ENCODE measurements around the gene NDUFAF7. TPM values are rescaled to one million over a fixed set of nuclear protein-coding genes. Genes with fewer than 3 reads are reported as not detected.

The NDUFAF7 gene
- total and polyA plus RNA-seq, 9 of the 15 experiments (the other 6 are each of a cell fraction or from before 2014, with no cell fraction given): 14.9 to 41.6 (median 23.9) TPM

DNA sequence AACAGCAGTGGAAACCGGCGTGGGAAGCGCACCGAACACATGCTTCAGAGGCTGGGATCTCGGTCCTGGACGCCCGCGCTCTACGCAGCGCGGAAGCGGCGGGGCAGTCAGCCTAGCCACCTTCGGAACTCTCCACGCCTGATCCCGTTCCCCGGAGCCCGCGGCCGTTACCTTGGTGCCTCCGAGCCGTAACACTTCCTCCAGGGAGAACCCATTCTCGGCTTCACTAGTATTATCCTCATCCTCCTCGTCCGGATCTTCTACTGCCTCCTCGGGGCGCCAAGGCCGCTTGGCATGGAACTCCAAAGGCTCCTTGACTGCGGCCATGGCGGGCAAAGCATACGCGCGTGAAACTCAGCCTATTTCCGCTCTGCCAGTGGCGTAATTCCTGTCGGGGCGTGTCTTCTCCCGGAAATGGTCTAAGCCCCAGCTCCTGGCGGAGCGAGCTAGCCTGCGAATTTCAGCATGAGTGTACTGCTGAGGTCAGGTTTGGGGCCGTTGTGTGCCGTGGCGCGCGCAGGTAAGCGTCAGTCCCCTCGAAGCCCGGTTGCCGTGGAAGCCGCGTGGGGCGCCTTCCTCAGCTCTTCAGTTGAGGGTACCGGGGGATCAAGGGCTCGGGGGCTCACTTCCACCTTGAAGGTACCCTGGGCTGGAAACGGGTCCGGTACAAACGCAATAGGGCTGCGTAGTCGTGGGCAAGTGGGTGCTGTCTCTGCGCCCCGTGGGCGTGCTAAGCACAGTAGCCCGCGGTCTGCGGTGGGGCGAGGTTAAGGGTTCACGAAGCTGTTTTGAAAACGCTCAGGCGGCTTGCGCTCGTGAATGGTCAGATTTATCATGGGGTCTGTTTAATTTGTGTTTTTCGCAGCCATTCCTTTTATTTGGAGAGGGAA is at the start of gene NDUFAF7, which contains the start of gene CEBPZ (continued):
- TF ChIP-seq ZNF12 (CRISPR knock-in tag; IDR thresholded peaks at IDR 0.05) (0 out of 2 replicates have a peak, but pooled peaks have one; percentile 26), SAFB2 (IDR thresholded peaks at IDR 0.05; ENCODE audit: borderline replicate concordance, low read depth, low read length, severe bottlenecking) (no peak), PRPF4 (IDR thresholded peaks at IDR 0.05; ENCODE audit: insufficient read depth, low read depth, low read length, poor library complexity, severe bottlenecking) (no peak), SIX5 (IDR thresholded peaks at IDR 0.05; ENCODE audit: borderline replicate concordance in 1 of 2, insufficient read depth in 1 of 2, low read depth in 1 of 2, low read length in 2 of 2) (no peak), CREB1 (IDR thresholded peaks at IDR 0.05) (peak; percentile 89), CREB1 (CRISPR knock-in tag; IDR thresholded peaks at IDR 0.05) (peak; percentile 80; the same call in 1 of the 2 replicates), HDGF (IDR thresholded peaks at IDR 0.05) (no peak), KHSRP (IDR thresholded peaks at IDR 0.05) (no peak), PURB (CRISPR knock-in tag; IDR thresholded peaks at IDR 0.05; ENCODE audit: low read depth) (no peak), MYC (IDR thresholded peaks at IDR 0.05; ENCODE audit: low read depth, low read length) (peak; percentile 92), MYC (CRISPR knock-in tag; IDR thresholded peaks at IDR 0.05; ENCODE audit: borderline replicate concordance, low read depth) (0 out of 2 replicates have a peak, but pooled peaks have one; percentile 19), IFI16 (CRISPR knock-in tag; IDR thresholded peaks at IDR 0.05) (no peak), ARID2 (IDR thresholded peaks at IDR 0.05) (no peak)
- TF ChIP-seq, protein P1, sequence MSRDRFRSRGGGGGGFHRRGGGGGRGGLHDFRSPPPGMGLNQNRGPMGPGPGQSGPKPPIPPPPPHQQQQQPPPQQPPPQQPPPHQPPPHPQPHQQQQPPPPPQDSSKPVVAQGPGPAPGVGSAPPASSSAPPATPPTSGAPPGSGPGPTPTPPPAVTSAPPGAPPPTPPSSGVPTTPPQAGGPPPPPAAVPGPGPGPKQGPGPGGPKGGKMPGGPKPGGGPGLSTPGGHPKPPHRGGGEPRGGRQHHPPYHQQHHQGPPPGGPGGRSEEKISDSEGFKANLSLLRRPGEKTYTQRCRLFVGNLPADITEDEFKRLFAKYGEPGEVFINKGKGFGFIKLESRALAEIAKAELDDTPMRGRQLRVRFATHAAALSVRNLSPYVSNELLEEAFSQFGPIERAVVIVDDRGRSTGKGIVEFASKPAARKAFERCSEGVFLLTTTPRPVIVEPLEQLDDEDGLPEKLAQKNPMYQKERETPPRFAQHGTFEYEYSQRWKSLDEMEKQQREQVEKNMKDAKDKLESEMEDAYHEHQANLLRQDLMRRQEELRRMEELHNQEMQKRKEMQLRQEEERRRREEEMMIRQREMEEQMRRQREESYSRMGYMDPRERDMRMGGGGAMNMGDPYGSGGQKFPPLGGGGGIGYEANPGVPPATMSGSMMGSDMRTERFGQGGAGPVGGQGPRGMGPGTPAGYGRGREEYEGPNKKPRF (IDR thresholded peaks at IDR 0.05; ENCODE audit: low read depth, low read length): no peak
- TF ChIP-seq, protein P2, sequence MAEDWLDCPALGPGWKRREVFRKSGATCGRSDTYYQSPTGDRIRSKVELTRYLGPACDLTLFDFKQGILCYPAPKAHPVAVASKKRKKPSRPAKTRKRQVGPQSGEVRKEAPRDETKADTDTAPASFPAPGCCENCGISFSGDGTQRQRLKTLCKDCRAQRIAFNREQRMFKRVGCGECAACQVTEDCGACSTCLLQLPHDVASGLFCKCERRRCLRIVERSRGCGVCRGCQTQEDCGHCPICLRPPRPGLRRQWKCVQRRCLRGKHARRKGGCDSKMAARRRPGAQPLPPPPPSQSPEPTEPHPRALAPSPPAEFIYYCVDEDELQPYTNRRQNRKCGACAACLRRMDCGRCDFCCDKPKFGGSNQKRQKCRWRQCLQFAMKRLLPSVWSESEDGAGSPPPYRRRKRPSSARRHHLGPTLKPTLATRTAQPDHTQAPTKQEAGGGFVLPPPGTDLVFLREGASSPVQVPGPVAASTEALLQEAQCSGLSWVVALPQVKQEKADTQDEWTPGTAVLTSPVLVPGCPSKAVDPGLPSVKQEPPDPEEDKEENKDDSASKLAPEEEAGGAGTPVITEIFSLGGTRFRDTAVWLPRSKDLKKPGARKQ (CRISPR knock-in tag; IDR thresholded peaks at IDR 0.05): no peak

Measured in K562 (cell line).